Neural progenitor cell (in vitro differentiated cells): ENCODE results near the gene LHX6. TPM values are rescaled to one million over a fixed set of nuclear protein-coding genes. Genes with fewer than 3 reads are reported as not detected.

Source experiments
- DNase-seq: peaks from one replicate; pipeline ENCODE4 v3.0.0-alpha.2; 2016; ENCODE audit warnings: low spot score
- H2AFZ ChIP-seq: fragments of 200-600 bp; sonication (generic); replicated peaks from 2 replicates; pipeline ENCODE4 v1.6.1; 2016; ENCODE audit warnings: antibody characterized with exemption
- H3F3A ChIP-seq: fragments of 200-600 bp; sonication (generic); 2 replicates; pipeline ENCODE4 v1.6.1; 2016; ENCODE audit warnings: antibody characterized with exemption, low read depth
- H3K27ac ChIP-seq: fragments of 200-600 bp; sonication (generic); 2 replicates; pipeline ENCODE4 v1.5.1; 2016; ENCODE audit warnings: mild to moderate bottlenecking
- H3K27me3 ChIP-seq: fragments of 200-600 bp; sonication (generic); 2 replicates; pipeline ENCODE4 v1.6.1; 2016; ENCODE audit warnings: mild to moderate bottlenecking, moderate library complexity
- H3K36me3 ChIP-seq: fragments of 200-600 bp; sonication (generic); 2 replicates; pipeline ENCODE4 v1.5.1; 2016
- H3K4me1 ChIP-seq: fragments of 200-600 bp; sonication (generic); 2 replicates; pipeline ENCODE4 v1.6.1; 2016; ENCODE audit warnings: mixed run types
- H3K4me2 ChIP-seq: fragments of 200-600 bp; sonication (generic); 2 replicates; pipeline ENCODE4 v1.6.1; 2016
- H3K4me3 ChIP-seq: fragments of 200-600 bp; sonication (generic); 2 replicates; pipeline ENCODE4 v1.5.1; 2016
- H3K79me2 ChIP-seq: fragments of 200-600 bp; sonication (generic); 2 replicates; pipeline ENCODE4 v1.6.1; 2016; ENCODE audit warnings: low read depth
- H3K9ac ChIP-seq: fragments of 200-600 bp; sonication (generic); 2 replicates; pipeline ENCODE4 v1.6.1; 2016
- H3K9me3 ChIP-seq: fragments of 200-600 bp; sonication (generic); 2 replicates; pipeline ENCODE4 v1.5.1; 2016; ENCODE audit warnings: low read depth
- H4K20me1 ChIP-seq: fragments of 200-600 bp; sonication (generic); 2 replicates; pipeline ENCODE4 v1.6.1; 2016; ENCODE audit warnings: low read depth
- H3K27ac Mint-ChIP-seq: 3 replicates; pipeline ENCODE4 v1.8.0; 2021; ENCODE audit warnings: mixed read lengths
- H3K27me3 Mint-ChIP-seq: 2 replicates; pipeline ENCODE4 v1.8.0; 2022; ENCODE audit warnings: low read depth, mild to moderate bottlenecking, inconsistent platforms, moderate library complexity, mixed read lengths; ENCODE audit not compliant: insufficient read depth
- H3K36me3 Mint-ChIP-seq: 3 replicates; pipeline ENCODE4 v1.8.0; 2021; ENCODE audit warnings: mixed read lengths
- H3K4me1 Mint-ChIP-seq: 3 replicates; pipeline ENCODE4 v1.8.0; 2021; ENCODE audit warnings: mixed read lengths
- H3K4me3 Mint-ChIP-seq: 3 replicates; pipeline ENCODE4 v1.8.0; 2021; ENCODE audit warnings: mild to moderate bottlenecking, moderate library complexity, mixed read lengths
- H3K9me3 Mint-ChIP-seq: 3 replicates; pipeline ENCODE4 v1.8.0; 2020; ENCODE audit warnings: mixed read lengths
- EZH2 ChIP-seq: fragments of 200-600 bp; sonication (generic); IDR thresholded peaks from 2 replicates; pipeline ENCODE4 v1.6.1; 2017; ENCODE audit warnings: antibody characterized with exemption, mild to moderate bottlenecking, moderate library complexity
- EZH2phosphoT487 ChIP-seq: fragments of 200-600 bp; sonication (generic); IDR thresholded peaks from 2 replicates; pipeline ENCODE4 v1.6.1; 2017; ENCODE audit warnings: antibody characterized with exemption
- total RNA-seq: library from RNA; depleted of rRNA; stranded (reverse); fragments of >200 nt; gene quantifications from 2 replicates; pipeline ENCODE4 v1.2.3, GENCODE V29; 2015; ENCODE audit warnings: low replicate concordance
- TF ChIP-seq, protein P1 (sequence below): fragments of 200-600 bp; sonication (generic); IDR thresholded peaks from 2 replicates; pipeline ENCODE4 v1.5.1; 2017; ENCODE audit warnings: antibody characterized with exemption, mild to moderate bottlenecking

LHX6 gene
- total RNA-seq, 1 donor from 2014 or later, result not detected

DNA sequence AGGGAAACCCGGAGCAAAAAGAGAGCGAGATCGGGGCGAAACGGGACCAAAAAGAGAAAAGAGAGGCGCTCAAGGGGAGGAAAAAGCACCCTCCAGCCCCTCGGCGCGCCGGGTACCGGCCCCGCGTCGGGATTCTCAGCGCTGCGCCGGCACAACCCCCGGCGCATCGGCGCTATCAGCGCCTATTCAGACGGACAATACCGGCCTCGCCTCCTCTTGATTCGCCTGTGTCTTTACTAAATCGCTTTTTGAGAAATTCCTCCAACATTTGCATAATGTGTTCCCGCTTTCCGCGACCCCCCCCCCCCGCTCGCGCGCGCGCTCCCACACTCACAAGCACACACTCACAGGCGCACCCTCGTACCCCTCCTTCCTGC lies 578 bp downstream of the LHX6 start:
- H3K4me3 Mint-ChIP-seq, result peak overlapping the region; percentile 77
- peak; percentile 66 for DNase-seq
- peaks cover 54% of the 10 kb centered on the region for H3K27me3 Mint-ChIP-seq

DNA sequence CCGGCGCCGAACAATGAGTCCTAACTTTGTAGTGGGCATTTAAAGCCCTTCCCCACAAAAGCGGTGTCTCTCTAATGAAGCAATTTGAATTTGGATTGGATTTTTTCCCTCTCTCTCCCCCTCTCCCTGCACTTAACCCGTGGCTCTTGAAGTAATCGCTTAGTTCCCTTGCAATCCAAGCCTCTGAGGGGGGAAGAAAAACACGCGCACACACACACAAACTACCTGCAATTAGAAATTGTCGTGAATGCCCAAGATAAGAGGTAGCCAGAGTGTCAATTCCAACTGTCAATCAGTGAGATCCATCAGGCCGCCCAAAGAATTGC lies 1.2 kb downstream of the LHX6 start:
- no peak overlapping the region for H3K27ac Mint-ChIP-seq
- H3K4me3 ChIP-seq, result peak overlapping the region; percentile 29
- TF ChIP-seq, protein P1, sequence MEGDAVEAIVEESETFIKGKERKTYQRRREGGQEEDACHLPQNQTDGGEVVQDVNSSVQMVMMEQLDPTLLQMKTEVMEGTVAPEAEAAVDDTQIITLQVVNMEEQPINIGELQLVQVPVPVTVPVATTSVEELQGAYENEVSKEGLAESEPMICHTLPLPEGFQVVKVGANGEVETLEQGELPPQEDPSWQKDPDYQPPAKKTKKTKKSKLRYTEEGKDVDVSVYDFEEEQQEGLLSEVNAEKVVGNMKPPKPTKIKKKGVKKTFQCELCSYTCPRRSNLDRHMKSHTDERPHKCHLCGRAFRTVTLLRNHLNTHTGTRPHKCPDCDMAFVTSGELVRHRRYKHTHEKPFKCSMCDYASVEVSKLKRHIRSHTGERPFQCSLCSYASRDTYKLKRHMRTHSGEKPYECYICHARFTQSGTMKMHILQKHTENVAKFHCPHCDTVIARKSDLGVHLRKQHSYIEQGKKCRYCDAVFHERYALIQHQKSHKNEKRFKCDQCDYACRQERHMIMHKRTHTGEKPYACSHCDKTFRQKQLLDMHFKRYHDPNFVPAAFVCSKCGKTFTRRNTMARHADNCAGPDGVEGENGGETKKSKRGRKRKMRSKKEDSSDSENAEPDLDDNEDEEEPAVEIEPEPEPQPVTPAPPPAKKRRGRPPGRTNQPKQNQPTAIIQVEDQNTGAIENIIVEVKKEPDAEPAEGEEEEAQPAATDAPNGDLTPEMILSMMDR, result no peak
- TF ChIP-seq EZH2, result no peak
- no peak for TF ChIP-seq EZH2phosphoT487
- H3K36me3 Mint-ChIP-seq, result no peaks in the 10 kb centered on the region
- no peak overlapping the region for H3K9ac ChIP-seq
- H3K27ac ChIP-seq, result no peak overlapping the region
- peaks cover 60% of the 10 kb centered on the region for H4K20me1 ChIP-seq
- H3K27me3 ChIP-seq, result peaks cover 100% of the 10 kb centered on the region
- no peaks in the 10 kb centered on the region for H3K79me2 ChIP-seq
- peaks cover 10% of the 10 kb centered on the region for H3K9me3 Mint-ChIP-seq
- H3K4me3 Mint-ChIP-seq, result peak overlapping the region; percentile 71
- peaks cover 9% of the 10 kb centered on the region for H3F3A ChIP-seq
- no peaks in the 10 kb centered on the region for H3K9me3 ChIP-seq
- peaks cover 20% of the 10 kb centered on the region for H3K4me1 Mint-ChIP-seq
- H3K4me1 ChIP-seq, result peaks cover 16% of the 10 kb centered on the region
- peak overlapping the region; percentile 95 for H3K4me2 ChIP-seq
- no peaks in the 10 kb centered on the region for H3K36me3 ChIP-seq
- no peak for DNase-seq
- H3K27me3 Mint-ChIP-seq, result peaks cover 60% of the 10 kb centered on the region
- no peak overlapping the region for H2AFZ ChIP-seq

More for the DNA sequence above, 578 bp downstream of the LHX6 start:
- no peak overlapping the region for H3K9ac ChIP-seq
- H3K36me3 ChIP-seq, result no peaks in the 10 kb centered on the region
- H4K20me1 ChIP-seq, result peaks cover 54% of the 10 kb centered on the region
- H2AFZ ChIP-seq, result no peak overlapping the region
- peak overlapping the region; percentile 95 for H3K4me2 ChIP-seq
- H3K9me3 ChIP-seq, result no peaks in the 10 kb centered on the region
- H3K4me1 Mint-ChIP-seq, result peaks cover 20% of the 10 kb centered on the region
- peak; percentile 67 for TF ChIP-seq EZH2
- TF ChIP-seq, protein P1, result no peak
- peak; percentile 28 for TF ChIP-seq EZH2phosphoT487
- no peaks in the 10 kb centered on the region for H3K36me3 Mint-ChIP-seq
- H3K27ac Mint-ChIP-seq, result no peak overlapping the region
- H3K9me3 Mint-ChIP-seq, result peaks cover 10% of the 10 kb centered on the region
- H3K4me1 ChIP-seq, result peaks cover 16% of the 10 kb centered on the region
- no peaks in the 10 kb centered on the region for H3K79me2 ChIP-seq
- H3K4me3 ChIP-seq, result peak overlapping the region; percentile 54
- peaks cover 9% of the 10 kb centered on the region for H3F3A ChIP-seq
- H3K27ac ChIP-seq, result no peak overlapping the region
- H3K27me3 ChIP-seq, result peaks cover 100% of the 10 kb centered on the region

DNA sequence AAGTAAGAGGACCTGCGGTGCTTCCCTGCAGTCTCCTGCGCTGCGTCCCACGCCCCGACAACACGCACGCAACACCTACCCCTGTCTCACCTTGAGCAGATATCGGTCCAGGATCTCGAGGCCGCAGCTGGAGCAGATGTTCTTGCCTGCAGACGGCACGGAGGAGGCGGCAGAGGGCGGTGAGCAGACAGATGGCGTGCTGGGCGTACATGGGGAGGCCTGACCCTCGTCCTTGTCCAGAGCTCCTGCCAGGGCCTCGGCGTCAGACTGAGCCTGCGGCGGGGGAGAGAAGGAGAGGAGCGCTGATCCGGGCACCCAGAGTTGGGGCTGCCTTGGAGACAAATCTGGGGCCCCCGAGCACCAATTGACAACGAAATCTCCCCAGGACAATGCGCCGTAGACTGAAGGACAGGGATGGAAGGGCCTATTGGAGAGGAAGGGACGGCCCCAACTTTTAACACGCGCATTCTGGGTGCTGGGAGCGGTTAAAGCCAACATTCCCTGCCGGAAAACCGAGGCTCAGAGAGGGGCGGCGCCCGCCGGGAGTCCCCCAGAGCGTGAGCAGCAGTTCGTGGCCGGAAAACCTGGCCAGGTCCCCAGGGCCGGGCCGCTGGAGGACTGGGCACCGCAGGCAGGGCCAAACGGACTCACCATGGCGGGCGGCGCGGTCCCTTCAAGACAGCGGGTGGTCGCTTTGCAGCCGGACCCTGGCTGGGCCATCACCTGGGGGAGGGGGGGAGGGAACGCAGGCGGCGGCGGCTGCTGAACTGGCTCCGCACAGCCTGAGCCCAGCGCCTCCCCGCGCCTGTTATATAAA lies 1.8 kb downstream of the LHX6 start:
- Histone ChIP-seq H3K27me3 (peaks cover 100% of the 10 kb centered on the region), H3F3A (peaks cover 9% of the 10 kb centered on the region), H3K9ac (no peak overlapping the region), H3K27ac (no peak overlapping the region), H4K20me1 (peaks cover 65% of the 10 kb centered on the region), H3K9me3 (no peaks in the 10 kb centered on the region), H2AFZ (no peak overlapping the region), H3K4me3 (peak overlapping the region; percentile 29), H3K4me2 (peak overlapping the region; percentile 95), H3K4me1 (peaks cover 16% of the 10 kb centered on the region), H3K36me3 (no peaks in the 10 kb centered on the region), H3K79me2 (no peaks in the 10 kb centered on the region)
- TF ChIP-seq EZH2 (peak; percentile 95), EZH2phosphoT487 (peak; percentile 32)
- TF ChIP-seq, protein P1, result no peak
- peaks cover 20% of the 10 kb centered on the region for H3K4me1 Mint-ChIP-seq
- peak; percentile 84 for DNase-seq
- H3K27me3 Mint-ChIP-seq, result peaks cover 66% of the 10 kb centered on the region
- H3K27ac Mint-ChIP-seq, result no peak overlapping the region
- no peaks in the 10 kb centered on the region for H3K36me3 Mint-ChIP-seq
- peaks cover 10% of the 10 kb centered on the region for H3K9me3 Mint-ChIP-seq
- peak overlapping the region; percentile 70 for H3K4me3 Mint-ChIP-seq
